Measurements from ENCODE around the gene HVCN1. TPM values are rescaled to one million over a fixed set of nuclear protein-coding genes. Genes with fewer than 3 reads are reported as not detected.

The HVCN1 gene
- total and polyA plus RNA-seq, 3 experiments from 2014 or later: 17.6 to 20.2 (median 18.5) TPM

DNA sequence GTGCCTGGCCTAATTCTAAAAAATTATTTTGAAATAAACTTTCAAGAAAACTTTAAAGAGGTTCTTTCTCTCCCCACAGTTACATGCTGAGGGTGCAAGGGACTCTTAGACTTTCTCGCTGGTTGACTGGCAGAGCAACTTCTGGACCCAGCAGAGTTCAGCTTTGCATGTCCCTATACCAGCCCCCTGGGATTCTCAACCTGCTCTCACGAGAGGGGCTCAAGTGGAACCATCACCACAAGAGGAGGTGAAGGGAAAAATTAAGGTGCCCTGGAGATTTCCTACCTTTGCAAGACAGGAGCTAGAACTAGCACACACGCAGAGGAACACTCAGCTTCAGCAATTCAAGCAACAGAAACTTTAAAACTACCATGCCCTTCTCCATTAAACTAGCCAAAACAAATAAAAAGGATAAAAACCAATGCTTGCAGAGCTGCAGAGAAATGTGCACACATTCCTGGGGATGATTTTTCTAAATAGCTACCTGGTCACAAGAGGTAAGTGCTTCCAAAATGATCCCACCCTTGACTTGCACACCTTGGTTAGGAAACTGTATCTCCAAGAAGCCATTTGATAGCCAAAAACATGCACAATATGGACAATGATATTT, 2.5 kb downstream of the HVCN1 start:
- peak overlapping the region in 3 of 8 donors; percentile 16 to 67 (median 64) for H3K27ac Mint-ChIP-seq
- H3K36me3 ChIP-seq (ENCODE audit: insufficient read depth, low read length): no peaks in the 10 kb centered on the region
- peaks cover 3 to 19% (median 6%) of the 10 kb centered on the region in 3 donors for H3K36me3 Mint-ChIP-seq
- no peak for DNase-seq
- H3K27ac ChIP-seq (ENCODE audit: low read depth, low read length): no peak overlapping the region
- ChIA-PET POLR2A (no interaction called here), CTCF (interaction anchor here (1.4 kb wide), 1 partner anchor 84 kb away, joined by 3 read pairs; no protein-coding TSS in a partner anchor)
- H3K4me3 Mint-ChIP-seq: peak overlapping the region in 4 of 7 donors; percentile 78 to 90 (median 81)
- H3K9me3 Mint-ChIP-seq: no peaks in the 10 kb centered on the region
- H3K27me3 ChIP-seq (ENCODE audit: insufficient read depth, low read length, poor library complexity, severe bottlenecking): no peaks in the 10 kb centered on the region
- H3K4me1 Mint-ChIP-seq: peaks cover 29 to 43% (median 41%) of the 10 kb centered on the region in 3 donors
- H3K9me3 ChIP-seq (ENCODE audit: low read length): no peaks in the 10 kb centered on the region
- no peak overlapping the region for H3K4me3 ChIP-seq (ENCODE audit: low read length)
- peaks cover 19% of the 10 kb centered on the region for H3K4me1 ChIP-seq (ENCODE audit: insufficient read depth, low read length)
- peaks cover 0 to 3% of the 10 kb centered on the region in 2 donors for H3K27me3 Mint-ChIP-seq

DNA sequence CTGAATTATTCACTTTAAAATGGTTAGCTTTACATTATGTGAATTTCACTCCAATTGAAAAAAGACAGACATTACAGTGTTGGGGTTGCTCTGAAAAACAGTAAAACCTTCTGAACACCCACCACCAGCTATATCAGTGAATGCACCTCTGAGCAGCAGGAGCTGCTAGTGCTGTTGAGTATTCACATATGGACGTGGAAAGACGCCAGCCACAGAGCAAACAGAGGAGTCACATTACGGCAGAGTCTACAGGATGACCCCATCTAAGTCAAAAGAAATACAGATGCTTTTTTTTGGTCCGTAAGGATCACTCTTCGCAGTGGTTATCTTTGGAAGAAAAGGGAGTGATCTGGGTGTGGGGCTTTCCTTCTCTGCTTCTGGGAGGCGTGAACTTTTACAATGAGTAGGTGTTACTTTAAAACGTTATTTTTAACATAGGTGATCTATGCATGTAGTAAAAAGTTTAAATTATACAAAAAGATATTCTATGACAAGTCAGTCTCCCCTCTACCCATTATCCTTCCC, 4.5 kb downstream of the HVCN1 start:
- peak overlapping the region in 1 of 7 donors; percentile 55 for H3K4me3 Mint-ChIP-seq
- H3K9me3 Mint-ChIP-seq: no peaks in the 10 kb centered on the region
- peaks cover 12% of the 10 kb centered on the region for H3K4me1 ChIP-seq (ENCODE audit: insufficient read depth, low read length)
- no peak overlapping the region for H3K4me3 ChIP-seq (ENCODE audit: low read length)
- ChIA-PET CTCF (no interaction called here), POLR2A (interaction anchor here (0.5 kb wide), 1 partner anchor 64 kb away, joined by 3 read pairs; no protein-coding TSS in a partner anchor)
- peaks cover 21 to 35% (median 30%) of the 10 kb centered on the region in 3 donors for H3K4me1 Mint-ChIP-seq
- no peak overlapping the region for H3K27ac ChIP-seq (ENCODE audit: low read depth, low read length)
- no peaks in the 10 kb centered on the region for H3K36me3 ChIP-seq (ENCODE audit: insufficient read depth, low read length)
- H3K27me3 ChIP-seq (ENCODE audit: insufficient read depth, low read length, poor library complexity, severe bottlenecking): no peaks in the 10 kb centered on the region
- H3K27ac Mint-ChIP-seq: peak overlapping the region in 1 of 8 donors; percentile 2
- no peaks in the 10 kb centered on the region for H3K9me3 ChIP-seq (ENCODE audit: low read length)
- peaks cover 0 to 3% of the 10 kb centered on the region in 2 donors for H3K27me3 Mint-ChIP-seq
- DNase-seq: no peak
- H3K36me3 Mint-ChIP-seq: peaks cover 3 to 18% (median 6%) of the 10 kb centered on the region in 3 donors

DNA sequence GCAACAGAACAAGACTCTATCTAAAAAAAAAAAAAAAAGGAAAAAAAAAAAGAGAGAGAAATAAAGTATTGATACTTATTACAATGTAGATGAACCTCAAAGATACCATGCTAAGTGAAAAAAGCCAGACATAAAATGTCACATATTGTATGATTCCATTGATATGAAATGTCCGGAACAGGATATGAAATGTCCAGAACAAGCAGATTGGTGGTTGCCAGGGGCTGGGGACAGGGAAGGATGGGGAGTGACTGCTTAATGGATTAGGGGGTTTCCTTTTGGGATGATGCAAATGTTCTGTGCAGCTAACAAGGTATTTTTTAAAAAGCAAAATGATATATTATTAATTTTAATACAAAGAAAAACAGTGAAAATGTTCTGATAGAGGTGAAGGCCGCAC, 5.0 kb downstream of the HVCN1 start:
- peaks cover 3 to 17% (median 6%) of the 10 kb centered on the region in 3 donors for H3K36me3 Mint-ChIP-seq
- peaks cover 0 to 3% of the 10 kb centered on the region in 2 donors for H3K27me3 Mint-ChIP-seq
- peak overlapping the region in 1 of 8 donors; percentile 29 for H3K27ac Mint-ChIP-seq
- peaks cover 12% of the 10 kb centered on the region for H3K4me1 ChIP-seq (ENCODE audit: insufficient read depth, low read length)
- POLR2A ChIA-PET: interaction anchor here (0.5 kb wide), 1 partner anchor 64 kb away, joined by 3 read pairs; no protein-coding TSS in a partner anchor
- H3K9me3 Mint-ChIP-seq: no peaks in the 10 kb centered on the region
- H3K36me3 ChIP-seq (ENCODE audit: insufficient read depth, low read length): no peaks in the 10 kb centered on the region
- H3K27me3 ChIP-seq (ENCODE audit: insufficient read depth, low read length, poor library complexity, severe bottlenecking): no peaks in the 10 kb centered on the region
- H3K4me1 Mint-ChIP-seq: peaks cover 20 to 35% (median 32%) of the 10 kb centered on the region in 3 donors
- H3K4me3 Mint-ChIP-seq: peak overlapping the region in 1 of 7 donors; percentile 55
- H3K9me3 ChIP-seq (ENCODE audit: low read length): no peaks in the 10 kb centered on the region
- H3K27ac ChIP-seq (ENCODE audit: low read depth, low read length): no peak overlapping the region
- DNase-seq: no peak
- CTCF ChIA-PET: no interaction called here
- H3K4me3 ChIP-seq (ENCODE audit: low read length): no peak overlapping the region

DNA sequence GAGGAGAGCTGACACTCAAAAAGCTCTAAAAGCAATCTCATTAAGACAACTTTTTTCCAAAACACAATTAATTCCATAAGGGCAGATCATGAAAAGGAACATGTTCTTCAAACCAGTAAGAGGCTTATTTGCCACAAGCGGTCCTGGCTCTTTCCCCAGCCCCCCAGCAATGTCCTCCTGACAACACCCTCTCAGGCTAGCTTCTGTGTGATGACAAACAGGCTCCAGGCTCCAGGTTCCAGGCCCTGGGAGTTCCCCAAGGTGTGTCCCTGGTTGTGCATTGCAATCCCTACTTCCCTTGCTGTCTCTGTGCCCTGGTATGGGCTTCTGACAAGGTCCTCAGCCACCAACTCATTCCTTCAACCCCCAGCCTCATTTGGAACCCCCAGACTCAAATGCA, 8.9 kb downstream of the HVCN1 start:
- POLR2A ChIA-PET: no interaction called here
- Histone ChIP-seq H3K4me3 (ENCODE audit: low read length) (no peak overlapping the region), H3K36me3 (ENCODE audit: insufficient read depth, low read length) (no peaks in the 10 kb centered on the region), H3K27me3 (ENCODE audit: insufficient read depth, low read length, poor library complexity, severe bottlenecking) (no peaks in the 10 kb centered on the region), H3K9me3 (ENCODE audit: low read length) (no peaks in the 10 kb centered on the region), H3K4me1 (ENCODE audit: insufficient read depth, low read length) (peaks cover 22% of the 10 kb centered on the region), H3K27ac (ENCODE audit: low read depth, low read length) (no peak overlapping the region)
- Mint-ChIP-seq H3K27me3 (no peaks in the 10 kb centered on the region), H3K9me3 (no peaks in the 10 kb centered on the region), H3K4me3 (peak overlapping the region in 2 of 7 donors; percentile 48 to 77), H3K27ac (peak overlapping the region in 2 of 8 donors; percentile 2 to 52), H3K4me1 (peaks cover 22 to 41% (median 37%) of the 10 kb centered on the region in 3 donors), H3K36me3 (peaks cover 3 to 8% (median 4%) of the 10 kb centered on the region in 3 donors)
- no peak for DNase-seq
- CTCF ChIA-PET: no interaction called here

DNA sequence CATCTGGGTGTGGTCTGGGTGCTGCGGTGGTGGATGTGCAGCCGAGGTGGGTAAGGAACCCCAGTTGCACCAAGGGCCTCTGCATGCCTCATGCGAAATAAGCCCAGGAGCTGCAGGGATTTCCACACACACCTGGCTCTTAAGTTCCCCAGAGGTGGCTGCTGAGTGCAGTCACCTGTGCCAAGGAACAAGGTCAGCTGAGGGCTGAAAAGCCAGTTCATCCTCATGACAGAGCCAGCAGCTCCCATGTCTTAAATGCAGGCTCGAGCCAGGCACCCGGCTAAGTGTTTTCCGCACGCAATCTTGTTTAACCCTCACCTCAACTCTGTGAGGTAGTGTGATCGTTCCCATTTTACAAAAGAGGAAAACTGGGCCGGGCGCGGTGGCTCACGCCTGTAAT, 9.7 kb downstream of the HVCN1 start:
- no peak overlapping the region for H3K4me3 Mint-ChIP-seq
- Histone ChIP-seq H3K9me3 (ENCODE audit: low read length) (no peaks in the 10 kb centered on the region), H3K4me1 (ENCODE audit: insufficient read depth, low read length) (peaks cover 22% of the 10 kb centered on the region), H3K27me3 (ENCODE audit: insufficient read depth, low read length, poor library complexity, severe bottlenecking) (no peaks in the 10 kb centered on the region), H3K4me3 (ENCODE audit: low read length) (no peak overlapping the region), H3K36me3 (ENCODE audit: insufficient read depth, low read length) (no peaks in the 10 kb centered on the region), H3K27ac (ENCODE audit: low read depth, low read length) (no peak overlapping the region)
- H3K4me1 Mint-ChIP-seq: peaks cover 22 to 34% (median 34%) of the 10 kb centered on the region in 3 donors
- H3K27me3 Mint-ChIP-seq: no peaks in the 10 kb centered on the region
- no peak overlapping the region for H3K27ac Mint-ChIP-seq
- ChIA-PET CTCF (interaction anchor here (1.5 kb wide), 1 partner anchor 8 kb away, joined by 3 read pairs; no protein-coding TSS in a partner anchor), POLR2A (interaction anchor here (0.8 kb wide), 1 partner anchor 11 kb away, joined by 4 read pairs; no protein-coding TSS in a partner anchor)
- peaks cover 4 to 9% (median 6%) of the 10 kb centered on the region in 3 donors for H3K36me3 Mint-ChIP-seq
- H3K9me3 Mint-ChIP-seq: peaks cover 0 to 2% (median 0%) of the 10 kb centered on the region in 5 donors
- no peak for DNase-seq

DNA sequence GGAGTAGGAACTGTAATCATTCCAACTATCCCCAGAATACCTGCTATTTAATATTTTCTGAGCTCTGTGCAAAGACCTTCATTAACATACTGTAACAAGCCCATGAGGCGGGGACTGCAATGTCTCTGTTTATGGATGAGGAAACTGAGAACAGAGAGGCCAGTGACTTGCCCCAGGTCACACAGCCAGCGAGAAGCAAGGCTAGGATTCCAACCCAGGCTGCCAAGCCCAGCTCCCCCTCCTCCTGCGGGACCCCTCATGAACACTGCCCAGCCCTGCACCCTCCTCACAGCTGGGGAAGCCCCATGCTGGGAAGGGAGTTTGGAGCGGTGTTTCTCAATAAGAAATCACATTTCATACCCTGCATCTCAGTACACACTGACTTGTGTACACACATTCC, 10.9 kb downstream of the HVCN1 start:
- H3K27me3 Mint-ChIP-seq: no peaks in the 10 kb centered on the region
- H3K4me3 ChIP-seq (ENCODE audit: low read length): peak overlapping the region; percentile 2
- ChIA-PET CTCF (interaction anchor here (1.5 kb wide), 1 partner anchor 10 kb away, joined by 3 read pairs; no protein-coding TSS in a partner anchor), POLR2A (interaction anchor here (0.7 kb wide), 1 partner anchor 247 kb away, joined by 8 read pairs; no protein-coding TSS in a partner anchor)
- H3K9me3 ChIP-seq (ENCODE audit: low read length): no peaks in the 10 kb centered on the region
- peaks cover 0 to 2% (median 0%) of the 10 kb centered on the region in 5 donors for H3K9me3 Mint-ChIP-seq
- H3K36me3 ChIP-seq (ENCODE audit: insufficient read depth, low read length): no peaks in the 10 kb centered on the region
- no peak for DNase-seq
- peaks cover 22 to 34% (median 33%) of the 10 kb centered on the region in 3 donors for H3K4me1 Mint-ChIP-seq
- no peak overlapping the region for H3K27ac ChIP-seq (ENCODE audit: low read depth, low read length)
- peaks cover 22% of the 10 kb centered on the region for H3K4me1 ChIP-seq (ENCODE audit: insufficient read depth, low read length)
- H3K27ac Mint-ChIP-seq: peak overlapping the region; percentile 50 to 98 (median 88)
- peaks cover 6 to 9% (median 8%) of the 10 kb centered on the region in 3 donors for H3K36me3 Mint-ChIP-seq
- peak overlapping the region in 6 of 7 donors; percentile 57 to 73 (median 64) for H3K4me3 Mint-ChIP-seq
- no peaks in the 10 kb centered on the region for H3K27me3 ChIP-seq (ENCODE audit: insufficient read depth, low read length, poor library complexity, severe bottlenecking)

DNA sequence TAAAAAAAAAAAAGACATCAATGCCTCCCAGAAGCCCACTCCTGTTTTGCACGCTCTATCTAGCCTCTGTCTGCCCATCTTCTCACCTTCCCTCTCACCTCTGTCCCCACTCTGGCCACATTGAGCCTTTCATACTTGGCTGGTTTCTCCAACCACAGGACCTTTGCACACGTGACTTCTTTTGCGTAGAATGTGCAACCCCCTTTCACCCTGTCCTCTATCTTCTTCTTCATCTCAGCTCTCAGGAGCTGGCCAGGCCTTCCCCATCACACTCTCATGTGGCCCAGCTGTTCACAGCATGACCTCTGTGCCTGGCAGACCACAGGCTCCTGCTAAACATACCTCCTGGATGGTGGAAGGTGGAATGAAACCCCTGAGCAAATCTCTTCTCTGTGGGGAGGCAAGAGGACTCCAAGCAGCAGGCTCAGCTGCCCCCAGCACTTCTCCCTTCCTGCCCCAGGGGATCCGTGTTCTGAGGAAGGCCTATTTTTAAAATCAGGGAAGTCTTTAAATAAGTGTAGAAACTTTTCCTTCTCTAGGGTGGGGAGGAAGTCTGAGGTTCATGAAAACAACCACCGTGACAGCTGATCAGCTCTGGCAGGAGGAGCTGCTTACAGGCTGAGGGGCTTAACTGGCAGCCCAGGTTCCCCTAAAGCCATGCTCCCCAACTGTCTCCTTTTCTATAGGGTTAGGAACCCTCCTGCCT, 11.6 kb downstream of the HVCN1 start:
- no peak for DNase-seq
- no peaks in the 10 kb centered on the region for H3K9me3 ChIP-seq (ENCODE audit: low read length)
- peaks cover 22% of the 10 kb centered on the region for H3K4me1 ChIP-seq (ENCODE audit: insufficient read depth, low read length)
- Mint-ChIP-seq H3K9me3 (peaks cover 0 to 2% (median 0%) of the 10 kb centered on the region in 5 donors), H3K27me3 (no peaks in the 10 kb centered on the region), H3K27ac (peak overlapping the region; percentile 50 to 98 (median 88)), H3K36me3 (peaks cover 6 to 10% (median 10%) of the 10 kb centered on the region in 3 donors), H3K4me1 (peaks cover 22 to 34% (median 33%) of the 10 kb centered on the region in 3 donors), H3K4me3 (peak overlapping the region in 6 of 7 donors; percentile 57 to 86 (median 66))
- H3K27me3 ChIP-seq (ENCODE audit: insufficient read depth, low read length, poor library complexity, severe bottlenecking): no peaks in the 10 kb centered on the region
- ChIA-PET POLR2A (no interaction called here), CTCF (interaction anchor here (1.5 kb wide), 1 partner anchor 10 kb away, joined by 3 read pairs; no protein-coding TSS in a partner anchor)
- H3K4me3 ChIP-seq (ENCODE audit: low read length): peak overlapping the region; percentile 2
- no peaks in the 10 kb centered on the region for H3K36me3 ChIP-seq (ENCODE audit: insufficient read depth, low read length)
- peak overlapping the region; percentile 6 for H3K27ac ChIP-seq (ENCODE audit: low read depth, low read length)

Data from CD8-positive, alpha-beta memory T cell (primary cell).